ENCODE data around the gene TMEM200C.

DNA sequence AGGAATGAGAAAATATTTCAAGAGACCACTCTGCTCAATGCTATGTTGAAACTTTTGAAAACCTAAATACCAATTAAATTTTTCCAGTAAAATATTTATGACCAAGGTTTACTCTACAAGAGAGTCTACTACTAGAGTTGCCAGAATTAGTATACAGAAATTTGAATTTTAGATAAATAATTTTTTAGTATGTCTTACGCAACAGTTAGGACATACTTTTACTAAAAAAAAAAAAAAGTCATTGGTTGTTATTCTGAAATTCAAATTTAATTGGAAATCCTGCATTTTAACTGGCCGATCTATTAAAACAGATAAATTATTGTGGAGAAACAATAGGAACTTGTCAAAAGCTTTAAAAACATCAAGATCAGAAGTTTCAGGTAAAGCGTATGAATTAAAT is 49.1 kb upstream of the TMEM200C start:
- TF ChIP-seq, protein P1, sequence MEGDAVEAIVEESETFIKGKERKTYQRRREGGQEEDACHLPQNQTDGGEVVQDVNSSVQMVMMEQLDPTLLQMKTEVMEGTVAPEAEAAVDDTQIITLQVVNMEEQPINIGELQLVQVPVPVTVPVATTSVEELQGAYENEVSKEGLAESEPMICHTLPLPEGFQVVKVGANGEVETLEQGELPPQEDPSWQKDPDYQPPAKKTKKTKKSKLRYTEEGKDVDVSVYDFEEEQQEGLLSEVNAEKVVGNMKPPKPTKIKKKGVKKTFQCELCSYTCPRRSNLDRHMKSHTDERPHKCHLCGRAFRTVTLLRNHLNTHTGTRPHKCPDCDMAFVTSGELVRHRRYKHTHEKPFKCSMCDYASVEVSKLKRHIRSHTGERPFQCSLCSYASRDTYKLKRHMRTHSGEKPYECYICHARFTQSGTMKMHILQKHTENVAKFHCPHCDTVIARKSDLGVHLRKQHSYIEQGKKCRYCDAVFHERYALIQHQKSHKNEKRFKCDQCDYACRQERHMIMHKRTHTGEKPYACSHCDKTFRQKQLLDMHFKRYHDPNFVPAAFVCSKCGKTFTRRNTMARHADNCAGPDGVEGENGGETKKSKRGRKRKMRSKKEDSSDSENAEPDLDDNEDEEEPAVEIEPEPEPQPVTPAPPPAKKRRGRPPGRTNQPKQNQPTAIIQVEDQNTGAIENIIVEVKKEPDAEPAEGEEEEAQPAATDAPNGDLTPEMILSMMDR (IDR thresholded peaks at IDR 0.05), result no peak
- no peak for TF ChIP-seq EZH2 (IDR thresholded peaks at IDR 0.05; ENCODE audit: borderline replicate concordance, insufficient read depth, low read depth, low read length, poor library complexity, severe bottlenecking)
